Spleen (tissue), 11 donors: ENCODE data around the gene ERBB4. TPM values are rescaled to one million over a fixed set of nuclear protein-coding genes. Genes with fewer than 3 reads are reported as not detected.
"Not testable (repeated sequence)": the region's sequence is repeated elsewhere in the genome, so short reads cannot be mapped to it uniquely, and the experiment has no call there.

Experiments
- DNase-seq: peaks from one replicate; pipeline ENCODE4 v3.0.0-alpha.2; 2020
- H3K27ac ChIP-seq, 8 donors: fragments of 200-600 bp; sonication (generic) in 7 of 8; 1 replicate in 4 of 8; 2 replicates in 4 of 8; pipeline versions ENCODE4 v1.5.0 to v1.8.0; 2016 to 2021; ENCODE audit warnings: inconsistent platforms in 4 of 8, mild to moderate bottlenecking in 4 of 8, moderate library complexity in 1 of 8
- H3K27me3 ChIP-seq, 7 donors: fragments of 200-600 bp; sonication (generic) in 6 of 7; replicated peaks in 1 of 7; 1 replicate in 4 of 7; 2 replicates in 3 of 7; pipeline versions ENCODE4 v1.5.0 to v1.8.0; 2016 to 2021; ENCODE audit warnings: inconsistent platforms in 3 of 7, mild to moderate bottlenecking in 1 of 7
- H3K36me3 ChIP-seq, 6 donors: fragments of 200-600 bp; sonication (generic) in 5 of 6; 1 replicate in 4 of 6; 2 replicates in 2 of 6; pipeline versions ENCODE4 v1.5.0 to v1.8.0; 2016 to 2021; ENCODE audit warnings: inconsistent platforms in 2 of 6
- H3K4me1 ChIP-seq, 6 donors: fragments of 200-600 bp; sonication (generic) in 5 of 6; 1 replicate in 3 of 6; 2 replicates in 3 of 6; pipeline versions ENCODE4 v1.5.0 to v1.8.0; 2016 to 2021; ENCODE audit warnings: inconsistent platforms in 3 of 6
- H3K4me3 ChIP-seq, 8 donors: fragments of 200-600 bp; sonication (generic) in 7 of 8; 1 replicate in 4 of 8; 2 replicates in 4 of 8; pipeline versions ENCODE4 v1.5.0 to v1.8.0; 2016 to 2021; ENCODE audit warnings: inconsistent platforms in 4 of 8, mild to moderate bottlenecking in 4 of 8, moderate library complexity in 2 of 8
- H3K9me3 ChIP-seq, 8 donors: fragments of 200-600 bp; sonication (generic) in 7 of 8; 1 replicate in 4 of 8; 2 replicates in 4 of 8; pipeline versions ENCODE4 v1.5.0 to v1.8.0; 2016 to 2021; ENCODE audit warnings: inconsistent platforms in 4 of 8
- POLR2A ChIP-seq, 3 donors: fragments of 450-650 bp; IDR thresholded peaks; one replicate each; pipeline ENCODE4 v1.5.1; 2017; ENCODE audit warnings: antibody characterized with exemption in 3 of 3, mild to moderate bottlenecking in 1 of 3
- POLR2AphosphoS5 ChIP-seq, 3 donors: sonication (generic); formaldehyde crosslinking; IDR thresholded peaks; one replicate each; pipeline ENCODE4 v1.5.1; 2017; ENCODE audit warnings: antibody characterized with exemption in 3 of 3
- WGBS, 5 donors: extraction: QIAGEN DNeasy Blood & Tissue Kit in 3 of 5; methylation state at CpG; one replicate each; pipeline versions ENCODE4 v1.1.5 to v1.1.7; 2013 to 2018; 5-methylcytosine and 5-hydroxymethylcytosine counted together
- intact Hi-C: fragments of 100-400 bp; cut with DNase I; formaldehyde crosslinking; loops from one replicate; pipeline ENCODE4 v1.15.0; 2023; ENCODE audit warnings: low total_unique reads
- polyA plus RNA-seq, 3 donors: library from polyadenylated mRNA; stranded (reverse); fragments of 200-250 nt; gene quantifications; one replicate each; pipeline ENCODE4 v1.2.1, GENCODE V29; 2013
- total RNA-seq, 7 donors: library from RNA; depleted of rRNA in 3 of 7; stranded (reverse); fragments of >200 nt in 3 of 7; fragmentation: NEBNext Ultra II Directional in 4 of 7; extraction: Animal tissue kit (Norgen Biotek cat#: 25700) in 4 of 7; gene quantifications; one replicate each; pipeline versions ENCODE4 v1.1.0 to v1.2.1, GENCODE V29; 2016 to 2021
- TF ChIP-seq, protein P1 (sequence below), 11 experiments: fragments of 200-600 bp in 7 of 11; fragments of 450-650 bp in 4 of 11; sonication (generic) in 4 of 11; IDR thresholded peaks in 8 of 11; conservative IDR thresholded peaks in 3 of 11; 1 replicate in 7 of 11; 2 replicates in 4 of 11; pipeline versions ENCODE4 v1.4.0 to v1.8.0; 2016 to 2021; ENCODE audit warnings: antibody characterized with exemption in 11 of 11, inconsistent platforms in 4 of 11, mild to moderate bottlenecking in 1 of 11
- donor health status: healthy with polysubstance abuse.
- donor health status: DM: no; HTN: no; CAD: no; lungs with moderate emphysema.
- donor health status: DM: no; HTN: no; CAD: no.
- donor health status: Bipolar disorder and iron deficiency.
- donor health status: healthy.
- donor health status: DM: no; HTN: no; CAD: no.
- donor health status: DM: yes; HTN: yes; CAD: no.

Gene ERBB4
- total and polyA plus RNA-seq, 10 donors = under 0.01 to 1.4 (median 0.35) TPM

DNA sequence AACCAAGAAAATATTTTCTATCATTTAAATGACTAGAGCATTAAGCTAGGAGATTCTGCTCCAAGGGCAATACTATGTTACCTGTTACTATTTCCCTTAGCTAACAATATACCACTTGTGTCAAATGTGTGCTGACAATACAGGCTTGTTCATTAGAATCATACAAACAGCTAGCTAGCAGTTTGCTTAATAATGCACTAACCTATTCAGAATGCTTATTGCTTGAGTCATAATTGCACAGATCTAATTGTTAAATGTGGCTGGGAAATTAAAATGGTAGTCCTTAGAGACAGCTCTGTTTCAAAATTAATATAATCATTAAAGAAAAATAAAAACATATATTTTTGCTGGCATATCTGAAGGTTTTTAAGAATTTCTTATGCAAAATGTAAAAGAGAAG is 344.2 kb downstream of the ERBB4 start:
- H3K4me1 ChIP-seq = no peaks in the 10 kb centered on the region
- no peak overlapping the region for H3K27ac ChIP-seq
- peaks cover 0 to 3% (median 0%) of the 10 kb centered on the region in 8 donors for H3K9me3 ChIP-seq
- H3K27me3 ChIP-seq = no peaks in the 10 kb centered on the region
- intact Hi-C loops = no loop called here
- no peak for DNase-seq
- no peak overlapping the region for H3K4me3 ChIP-seq
- TF ChIP-seq POLR2AphosphoS5 (IDR thresholded peaks at IDR 0.05) = no peak
- TF ChIP-seq POLR2A (IDR thresholded peaks at IDR 0.05) = no peak
- TF ChIP-seq, protein P1, sequence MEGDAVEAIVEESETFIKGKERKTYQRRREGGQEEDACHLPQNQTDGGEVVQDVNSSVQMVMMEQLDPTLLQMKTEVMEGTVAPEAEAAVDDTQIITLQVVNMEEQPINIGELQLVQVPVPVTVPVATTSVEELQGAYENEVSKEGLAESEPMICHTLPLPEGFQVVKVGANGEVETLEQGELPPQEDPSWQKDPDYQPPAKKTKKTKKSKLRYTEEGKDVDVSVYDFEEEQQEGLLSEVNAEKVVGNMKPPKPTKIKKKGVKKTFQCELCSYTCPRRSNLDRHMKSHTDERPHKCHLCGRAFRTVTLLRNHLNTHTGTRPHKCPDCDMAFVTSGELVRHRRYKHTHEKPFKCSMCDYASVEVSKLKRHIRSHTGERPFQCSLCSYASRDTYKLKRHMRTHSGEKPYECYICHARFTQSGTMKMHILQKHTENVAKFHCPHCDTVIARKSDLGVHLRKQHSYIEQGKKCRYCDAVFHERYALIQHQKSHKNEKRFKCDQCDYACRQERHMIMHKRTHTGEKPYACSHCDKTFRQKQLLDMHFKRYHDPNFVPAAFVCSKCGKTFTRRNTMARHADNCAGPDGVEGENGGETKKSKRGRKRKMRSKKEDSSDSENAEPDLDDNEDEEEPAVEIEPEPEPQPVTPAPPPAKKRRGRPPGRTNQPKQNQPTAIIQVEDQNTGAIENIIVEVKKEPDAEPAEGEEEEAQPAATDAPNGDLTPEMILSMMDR (IDR thresholded peaks at IDR 0.05 in 8 of 11, conservative IDR thresholded peaks at IDR 0.05 in 3 of 11) = no peak
- H3K36me3 ChIP-seq = no peaks in the 10 kb centered on the region

DNA sequence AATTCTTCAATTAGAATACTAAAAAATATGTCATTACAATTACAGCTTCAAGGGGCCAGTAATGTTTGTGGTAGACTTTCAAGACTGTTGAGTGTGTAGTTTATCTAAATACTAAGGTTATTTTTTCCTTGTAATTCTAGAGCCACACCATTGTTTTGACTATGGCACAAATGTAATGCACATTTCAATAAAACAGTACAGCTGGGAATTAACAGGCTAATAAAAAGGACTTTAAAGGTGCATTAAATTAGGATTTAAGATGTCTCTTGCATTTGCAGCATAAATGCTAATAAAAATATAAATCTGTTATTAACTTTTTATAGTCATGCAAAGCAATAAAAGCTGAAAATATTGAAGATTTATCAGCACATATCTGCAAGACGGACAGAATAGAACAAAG is 344.8 kb downstream of the ERBB4 start:
- TF ChIP-seq, protein P1 (IDR thresholded peaks at IDR 0.05 in 8 of 11, conservative IDR thresholded peaks at IDR 0.05 in 3 of 11) = no peak
- TF ChIP-seq POLR2A (IDR thresholded peaks at IDR 0.05) (no peak), POLR2AphosphoS5 (IDR thresholded peaks at IDR 0.05) (no peak)
- Histone ChIP-seq H3K27me3 (no peaks in the 10 kb centered on the region), H3K9me3 (peaks cover 0 to 3% (median 0%) of the 10 kb centered on the region in 8 donors), H3K27ac (no peak overlapping the region), H3K4me3 (no peak overlapping the region), H3K4me1 (no peaks in the 10 kb centered on the region), H3K36me3 (no peaks in the 10 kb centered on the region)
- no peak for DNase-seq
- intact Hi-C loops = no loop called here
- 57 to 94% (median 72%) methylated on average over 1 of the region's 1 CpG for WGBS, 5 donors

DNA sequence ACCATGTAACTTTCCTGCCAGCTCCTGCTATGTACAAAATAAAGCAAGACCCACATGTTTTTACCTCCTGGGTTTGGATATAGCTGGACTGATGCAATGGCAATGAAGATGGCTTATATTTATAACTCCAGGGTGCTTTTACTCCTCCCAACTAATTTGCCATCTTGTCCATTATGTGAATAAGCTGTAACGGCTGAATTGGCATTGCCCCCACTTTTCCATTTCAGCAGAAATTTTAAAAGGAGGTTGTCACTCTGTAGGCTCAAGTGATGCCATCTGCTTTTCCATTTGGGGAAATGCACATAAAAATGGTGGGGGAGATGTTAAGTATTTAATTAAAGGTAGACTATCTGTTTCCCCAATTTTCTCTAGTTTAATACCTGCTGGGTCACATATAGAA is 345.5 kb downstream of the ERBB4 start:
- DNase-seq = no peak
- no peak overlapping the region for H3K27ac ChIP-seq
- intact Hi-C loops = no loop called here
- TF ChIP-seq, protein P1 (IDR thresholded peaks at IDR 0.05 in 8 of 11, conservative IDR thresholded peaks at IDR 0.05 in 3 of 11) = no peak
- TF ChIP-seq POLR2AphosphoS5 (IDR thresholded peaks at IDR 0.05) = no peak
- no peaks in the 10 kb centered on the region for H3K36me3 ChIP-seq
- WGBS, 5 donors = 67 to 91% (median 78%) methylated on average over 1 of the region's 1 CpG
- peaks cover 0 to 3% (median 0%) of the 10 kb centered on the region in 8 donors for H3K9me3 ChIP-seq
- no peaks in the 10 kb centered on the region for H3K4me1 ChIP-seq
- H3K27me3 ChIP-seq = no peaks in the 10 kb centered on the region
- H3K4me3 ChIP-seq = no peak overlapping the region

DNA sequence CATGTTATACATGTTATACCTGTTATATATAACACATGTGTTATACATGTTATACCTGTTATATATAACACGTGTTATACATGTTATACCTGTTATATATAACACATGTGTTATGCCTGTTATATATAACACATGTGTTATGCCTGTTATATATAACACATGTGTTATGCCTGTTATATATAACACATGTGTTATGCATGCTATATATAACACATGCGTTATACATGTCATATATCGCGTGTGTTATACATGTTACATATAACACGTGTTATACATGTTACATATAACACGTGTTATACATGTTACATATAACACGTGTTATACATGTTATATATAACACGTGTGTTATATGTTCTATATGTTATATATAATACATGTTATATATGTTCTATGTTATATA is 347.2 kb downstream of the ERBB4 start:
- not testable (repeated sequence) for H3K9me3 ChIP-seq, H3K27me3 ChIP-seq
- WGBS, 5 donors = 71 to 83% (median 76%) methylated on average over 8 of the region's 8 CpGs

DNA sequence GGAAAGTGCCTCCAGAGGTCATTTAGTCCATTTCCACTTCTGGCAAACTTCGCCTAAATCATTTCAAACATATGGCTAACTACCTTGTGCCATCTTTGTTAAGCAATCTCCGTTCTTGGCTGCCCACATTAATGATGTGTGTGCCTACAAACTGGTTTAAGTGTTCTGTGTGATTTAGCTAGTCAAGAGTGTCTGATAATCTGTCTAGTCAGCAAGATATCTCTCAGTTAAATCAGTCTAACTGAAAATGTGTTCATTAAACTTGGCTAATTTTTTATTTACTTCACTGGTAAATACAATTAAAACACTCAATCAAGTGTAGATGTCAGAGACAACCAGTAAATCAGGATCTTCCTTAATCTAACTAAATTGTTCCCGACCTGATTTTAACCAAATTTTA is 352.4 kb downstream of the ERBB4 start:
- no peaks in the 10 kb centered on the region for H3K4me1 ChIP-seq
- no peaks in the 10 kb centered on the region for H3K27me3 ChIP-seq
- intact Hi-C loops = no loop called here
- no peak for DNase-seq
- WGBS, 5 donors = 59 to 75% (median 67%) methylated on average over 3 of the region's 3 CpGs
- no peak overlapping the region for H3K4me3 ChIP-seq
- TF ChIP-seq POLR2AphosphoS5 (IDR thresholded peaks at IDR 0.05) (no peak), POLR2A (IDR thresholded peaks at IDR 0.05) (no peak)
- TF ChIP-seq, protein P1 (IDR thresholded peaks at IDR 0.05 in 8 of 11, conservative IDR thresholded peaks at IDR 0.05 in 3 of 11) = no peak
- H3K27ac ChIP-seq = no peak overlapping the region
- no peaks in the 10 kb centered on the region for H3K36me3 ChIP-seq
- peaks cover 0 to 3% (median 0%) of the 10 kb centered on the region in 8 donors for H3K9me3 ChIP-seq

More for the DNA sequence above, 347.2 kb downstream of the ERBB4 start:
- intact Hi-C loops, H3K27ac ChIP-seq, H3K36me3 ChIP-seq, H3K4me1 ChIP-seq, DNase-seq, H3K4me3 ChIP-seq: not testable (repeated sequence)
